DMS 273 (cell line): ENCODE data around the gene SPATA31A5.
"Not testable (repeated sequence)": the region's sequence is repeated elsewhere in the genome, so short reads cannot be mapped to it uniquely, and the experiment has no call there.

Experiments used
- DNase-seq: peaks from one replicate; lab custom pipeline; 2025; ENCODE audit not compliant: unreplicated experiment; lab: John Stamatoyannopoulos, UW

Gene SPATA31A5

DNA sequence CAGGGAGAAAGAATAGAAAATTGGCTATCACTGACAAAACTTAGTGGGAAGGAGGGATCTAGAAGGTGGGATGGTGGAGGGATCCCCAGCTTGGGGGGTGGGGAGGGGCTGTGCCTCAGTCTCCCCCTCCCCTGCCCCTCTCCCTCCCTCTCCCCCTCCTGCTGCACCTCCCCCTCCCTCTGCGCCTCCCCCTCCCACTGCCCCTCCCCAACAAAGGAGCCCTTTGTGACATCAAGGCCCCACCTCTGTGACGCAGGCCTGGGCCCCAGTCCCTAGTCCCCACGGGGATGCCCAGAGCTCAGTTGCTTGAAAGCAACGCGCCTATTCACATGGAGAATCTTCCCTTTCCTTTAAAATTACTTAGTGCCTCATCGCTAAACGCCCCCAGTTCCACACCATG is at the start of gene SPATA31A5:
Gene SPATA31A5, plus strand, starts transcription at position 301 of the 400 bp plus-strand sequence. Its CDS starts 29 bp downstream, at position 330.
- DNase-seq: not testable (repeated sequence)

DNA sequence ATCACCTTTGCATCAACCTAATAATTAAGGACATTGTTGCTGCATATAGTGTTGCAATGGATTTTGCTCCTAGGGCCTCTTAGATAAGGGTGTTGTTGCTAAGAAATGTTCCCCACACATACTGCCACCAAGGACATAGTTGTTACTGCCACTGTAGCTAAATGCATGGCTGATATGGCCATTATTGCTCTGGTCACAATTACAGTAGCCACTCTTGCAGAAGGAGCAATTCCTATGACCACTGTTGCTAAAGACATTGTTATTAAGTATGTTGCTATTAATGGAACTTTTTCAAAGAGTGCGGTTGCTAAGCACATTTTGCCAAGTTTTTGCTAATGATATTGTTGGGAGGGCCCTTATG is 48.8 kb downstream of the SPATA31A5 start:
- DNase-seq: not testable (repeated sequence)

DNA sequence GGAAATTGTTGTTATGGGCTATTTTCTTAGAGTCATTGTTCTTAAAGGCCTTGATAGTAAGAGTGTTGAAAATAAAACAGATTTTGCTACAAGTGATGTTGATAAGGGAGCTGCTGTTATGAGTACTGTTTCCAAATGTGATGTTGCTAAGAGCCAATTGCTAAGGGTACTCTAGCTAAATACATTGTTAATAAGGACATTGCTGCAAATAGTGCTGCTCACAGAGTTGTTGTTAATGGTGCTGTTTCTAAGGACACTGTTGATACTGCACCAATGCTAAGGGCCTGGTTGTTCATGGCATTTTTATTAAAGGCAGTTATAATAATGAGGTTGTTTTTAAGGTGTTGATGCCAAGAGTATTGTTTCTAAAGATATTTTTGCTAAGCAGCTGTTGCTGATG is 52.2 kb downstream of the SPATA31A5 start:
- not testable (repeated sequence) for DNase-seq
